Stimulated activated CD8-positive, alpha-beta memory T cell treated with anti-CD3 and anti-CD28 coated beads, Interleukin-2, amount 100 ng/mL, for 1 hour (primary cell): ENCODE measurements around the gene MOGAT2.
A peak's percentile ranks its signal among the peaks of the same experiment; 100 is the strongest.
"Not testable (repeated sequence)": the region's sequence is repeated elsewhere in the genome, so short reads cannot be mapped to it uniquely, and the experiment has no call there.

Experiments
- DNase-seq, 2 donors: peaks; one replicate each; pipeline ENCODE4 v3.0.0-alpha.2; 2020; ENCODE audit warnings: low read depth in 2 of 2

Gene MOGAT2

GRCh38 chr11:75717608-75718418 lies at the start of gene MOGAT2:
Gene MOGAT2, plus strand, starts transcription at chr11:75717838. Its CDS starts 51 bp downstream, at chr11:75717889.
- no peak for DNase-seq

DNA sequence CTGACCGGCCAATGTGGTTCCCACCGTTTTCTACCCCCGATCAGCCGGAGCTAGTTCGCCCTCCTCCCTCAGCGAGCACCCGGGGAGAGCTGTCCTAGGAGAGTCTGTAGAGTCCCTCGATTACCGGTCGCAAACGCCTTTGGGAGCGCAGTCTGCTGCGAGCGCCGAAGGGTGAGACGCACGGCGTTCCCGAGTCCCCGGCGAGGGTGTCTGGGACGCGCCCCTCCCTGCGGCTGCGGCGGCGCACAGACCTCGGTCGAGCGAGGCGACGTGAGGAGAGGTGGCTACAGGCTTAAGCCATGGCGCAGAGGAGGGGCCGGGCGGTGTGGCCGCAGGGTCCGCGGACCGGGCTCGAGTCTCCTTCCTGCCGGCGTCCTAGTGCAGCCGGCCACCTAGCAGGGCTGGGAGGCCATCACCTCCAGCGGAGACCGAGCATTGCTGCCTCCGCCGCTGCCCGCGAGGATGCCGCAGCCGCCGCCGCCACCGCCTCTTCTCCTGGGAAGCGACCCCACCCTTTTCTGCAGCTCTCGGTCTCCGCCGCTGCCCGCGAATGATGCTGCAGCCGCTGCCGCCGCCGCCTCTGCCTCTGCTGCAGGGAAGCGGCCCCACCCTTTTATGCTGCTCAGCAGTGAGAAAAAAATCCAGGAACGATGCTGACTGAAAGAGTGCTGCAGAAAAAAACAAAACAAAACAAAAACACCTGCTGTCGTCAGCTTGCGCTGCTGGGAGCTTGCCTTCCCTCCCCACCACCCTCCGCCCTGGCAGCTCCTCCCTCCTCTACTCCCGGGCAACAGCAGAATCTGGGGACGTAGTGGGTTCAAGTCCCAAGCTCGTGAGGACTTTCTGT lies 49.0 kb upstream of the MOGAT2 start, which contains the start of gene MAP6:
MAP6 (minus strand) TSS at position 588 of the 847 bp plus-strand sequence. CDS start 669 bp downstream, outside the sequence.
- no peak for DNase-seq

- DNase-seq, result no peak
Observed at GRCh38 chr11:75673977-75674582, 43.6 kb upstream of the MOGAT2 start.

DNA sequence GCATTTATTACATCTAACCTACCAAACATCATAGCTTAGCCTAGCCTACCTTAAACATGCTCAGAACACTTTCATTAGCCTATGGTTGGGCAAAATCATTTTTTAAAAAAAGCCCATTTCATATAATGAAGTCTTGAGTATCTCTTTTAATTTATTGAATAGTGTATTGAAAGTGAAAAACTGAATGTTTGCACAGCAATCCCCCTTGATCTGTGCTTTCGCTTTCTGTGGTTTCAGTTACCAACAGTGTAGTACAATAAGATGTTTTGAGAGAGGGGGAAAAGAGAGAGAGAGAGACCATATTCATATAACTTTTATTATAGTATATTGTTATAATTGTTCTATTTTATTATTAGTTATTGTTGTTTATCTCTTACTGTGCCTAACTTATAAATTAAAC lies 40.4 kb upstream of the MOGAT2 start:
- no peak for DNase-seq

DNA sequence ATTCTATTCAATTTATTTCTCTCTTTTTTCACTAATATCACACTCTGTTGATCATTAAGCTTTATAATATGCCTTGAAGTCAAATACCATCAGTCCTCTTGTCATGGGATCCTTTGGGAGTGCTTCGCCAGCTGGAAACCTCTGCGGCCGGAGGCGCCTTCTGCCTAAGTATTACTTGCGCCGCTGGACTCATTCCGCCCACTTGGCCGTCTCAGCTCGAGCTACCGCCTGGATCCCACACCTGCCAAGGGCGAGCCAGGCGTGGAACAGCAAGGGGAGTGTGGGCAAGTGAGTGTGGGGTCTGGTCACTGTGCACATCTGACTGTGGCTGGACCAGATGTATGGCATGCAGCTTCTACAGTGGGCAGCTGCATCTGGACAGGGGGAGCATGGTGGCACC lies 39.7 kb upstream of the MOGAT2 start:
- DNase-seq, result no peak

DNA sequence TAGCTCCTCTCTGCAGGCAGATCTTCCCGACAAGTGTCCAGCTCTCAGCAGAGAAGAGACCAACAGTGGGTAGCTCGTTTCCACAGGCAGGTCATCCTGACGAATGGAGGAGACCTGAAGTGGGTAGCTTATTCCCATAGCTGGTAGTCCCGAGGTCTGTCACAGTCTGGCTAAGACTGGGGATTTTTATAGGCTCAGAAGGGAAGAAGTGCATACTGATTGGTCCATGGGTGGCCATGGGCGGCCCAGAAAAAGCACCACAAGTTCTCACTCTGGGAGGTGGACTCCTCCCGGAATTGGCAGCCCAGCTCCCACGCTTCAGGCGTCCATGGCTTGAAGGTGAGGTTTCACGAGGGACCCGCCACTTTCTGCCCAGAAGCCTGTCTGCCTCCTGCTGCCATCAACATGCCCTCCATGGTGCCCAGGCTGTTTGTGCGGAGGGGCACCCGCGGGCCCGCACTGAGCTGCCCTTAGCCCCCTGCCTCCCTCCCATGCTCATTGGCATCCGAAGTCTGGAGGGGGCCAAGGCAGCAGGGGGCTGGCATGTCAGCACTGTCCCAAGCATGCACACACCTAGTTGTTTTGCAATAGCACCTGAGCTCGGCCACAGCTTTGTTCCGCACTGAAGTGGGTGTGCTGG lies 38.9 kb upstream of the MOGAT2 start:
- no peak for DNase-seq

- DNase-seq, result no peak
Observed at GRCh38 chr11:75679566-75679965, 38.1 kb upstream of the MOGAT2 start.

- not testable (repeated sequence) for DNase-seq
Observed at GRCh38 chr11:75683856-75684255, 33.8 kb upstream of the MOGAT2 start.

DNA sequence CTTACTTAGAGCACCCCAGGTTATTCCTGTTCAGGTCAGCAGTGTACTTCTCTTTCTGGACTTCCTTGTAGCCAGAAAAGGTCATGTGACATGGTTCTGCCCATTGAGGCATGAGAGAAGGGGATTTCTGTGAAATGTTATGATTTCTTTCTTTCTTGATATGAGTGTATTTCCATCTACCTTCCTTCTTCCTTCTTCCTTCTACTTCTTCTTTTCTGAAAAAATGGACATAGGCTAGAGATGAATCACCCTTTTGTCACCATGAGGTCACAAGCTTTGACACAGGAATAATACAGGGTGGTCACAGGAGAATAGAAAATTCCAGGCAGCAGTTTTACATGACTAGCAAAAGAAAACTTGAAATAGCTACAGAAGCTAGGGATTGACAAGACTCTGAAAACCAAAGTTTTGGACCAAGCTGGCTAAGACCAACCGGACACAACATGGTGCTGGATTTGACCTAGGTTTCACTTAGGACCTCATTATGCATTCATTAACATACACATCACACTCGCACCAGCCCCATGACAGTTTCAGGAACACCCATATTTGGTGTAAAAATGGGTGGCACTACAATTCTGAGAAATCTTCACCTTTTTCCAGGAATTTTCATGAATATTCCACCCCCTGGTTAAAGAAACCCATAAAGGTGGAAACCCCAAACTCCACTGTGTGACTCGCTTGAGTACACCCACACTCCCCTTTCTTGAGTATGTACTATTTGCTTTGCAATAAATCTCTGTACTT lies 27.6 kb upstream of the MOGAT2 start:
- DNase-seq, result no peak

DNA sequence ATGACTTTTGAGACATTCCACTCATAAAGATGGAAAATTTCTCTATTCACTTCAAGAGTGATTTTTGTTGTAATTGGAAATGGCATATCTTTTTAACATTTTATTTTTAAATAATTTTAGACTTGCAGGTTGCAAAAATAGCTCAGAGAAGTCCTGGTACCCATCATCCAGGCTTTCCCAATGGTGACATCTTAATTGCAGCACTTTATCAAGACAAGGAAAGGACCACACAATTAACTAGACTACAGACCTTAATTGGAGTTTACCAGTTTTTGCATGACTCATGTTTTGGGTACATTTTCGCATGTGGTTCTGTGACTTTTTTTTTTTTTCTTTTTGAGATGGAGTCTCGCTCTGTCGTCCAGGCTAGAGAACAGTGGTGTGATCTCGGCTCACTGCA lies 25.8 kb upstream of the MOGAT2 start:
- no peak for DNase-seq

GRCh38 chr11:75697906-75698581 lies 19.6 kb upstream of the MOGAT2 start:
- DNase-seq, result no peak

GRCh38 chr11:75700940-75701339 lies 16.7 kb upstream of the MOGAT2 start:
- no peak for DNase-seq

GRCh38 chr11:75703695-75704237 lies 13.9 kb upstream of the MOGAT2 start:
- no peak for DNase-seq

DNA sequence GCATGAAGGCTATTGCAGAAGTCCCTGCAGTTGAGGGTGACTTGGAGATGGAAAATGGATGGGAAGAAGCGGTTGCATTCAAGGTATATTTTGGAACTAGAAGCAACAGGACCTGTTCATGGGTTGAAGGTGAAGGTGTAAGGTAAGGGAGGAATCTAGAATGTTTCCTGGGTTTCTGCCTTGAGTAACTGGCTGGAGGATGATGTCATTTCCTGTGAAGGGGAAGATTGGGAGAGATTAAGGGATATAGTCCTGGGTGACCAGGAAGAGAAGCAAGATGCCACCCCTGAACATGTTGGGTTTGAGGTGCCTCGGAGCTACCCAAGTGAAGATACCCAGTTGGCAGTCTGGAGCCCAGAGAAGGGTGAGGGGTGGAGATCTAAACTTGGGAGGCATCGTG lies 12.1 kb upstream of the MOGAT2 start:
- DNase-seq, result no peak

DNA sequence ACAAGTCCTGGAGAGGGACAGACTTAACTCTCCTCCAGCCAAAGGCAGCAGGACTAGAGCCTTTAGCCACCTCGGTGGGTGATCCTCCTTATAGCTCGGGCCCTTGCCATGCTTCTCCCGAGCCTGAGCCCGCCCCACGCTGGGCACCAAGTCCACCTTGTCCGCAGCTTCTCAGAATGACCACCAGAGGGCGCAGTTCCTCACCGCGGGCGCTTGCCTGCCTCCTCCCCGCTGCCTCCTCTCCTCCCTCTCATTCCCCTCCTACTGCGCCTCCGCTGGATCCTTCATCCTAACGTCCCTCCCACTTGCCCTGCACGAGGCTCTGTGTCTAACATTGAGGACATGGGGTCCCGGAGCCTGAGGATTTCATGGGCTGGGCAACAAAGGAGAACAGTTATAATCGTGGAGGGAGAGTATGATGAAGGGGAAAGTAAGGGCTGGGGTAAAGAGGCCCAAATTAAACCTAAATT lies 11.3 kb upstream of the MOGAT2 start:
- peak; percentile 41 to 43 for DNase-seq

DNA sequence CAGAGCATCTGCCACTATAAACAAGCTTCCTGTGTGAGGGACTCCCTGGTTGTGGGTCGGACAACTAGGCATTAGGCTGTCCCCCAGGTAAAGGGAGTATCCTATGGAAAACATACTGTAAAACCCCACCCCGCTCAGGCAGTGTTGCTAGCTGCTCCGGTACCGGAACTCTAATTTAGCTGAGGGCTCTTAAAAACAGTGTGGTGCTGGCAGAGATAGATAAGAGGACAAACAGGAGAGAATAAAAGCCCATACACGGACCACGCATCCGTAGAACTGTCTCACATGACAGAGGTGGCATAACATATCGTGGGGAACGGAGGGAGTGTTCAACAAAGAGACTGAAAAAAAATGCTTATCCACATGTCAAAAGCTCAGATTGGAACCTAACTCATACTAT lies 3.4 kb upstream of the MOGAT2 start:
- DNase-seq, result no peak

- DNase-seq, result no peak
Observed at GRCh38 chr11:75715688-75716087, 1.9 kb upstream of the MOGAT2 start.

- DNase-seq, result no peak
Observed at GRCh38 chr11:75716659-75717058, 979 bp upstream of the MOGAT2 start.

- no peak for DNase-seq
Observed at GRCh38 chr11:75718419-75719339, 1.0 kb downstream of the MOGAT2 start.
